Vagina (tissue), 2 donors: ENCODE results near the gene PRSS33. TPM values are rescaled to one million over a fixed set of nuclear protein-coding genes. Genes with fewer than 3 reads are reported as not detected.

Experiments
- DNase-seq, 2 donors: peaks; one replicate each; pipeline ENCODE4 v3.0.0-alpha.2; 2017; ENCODE audit errors: extremely low spot score in 2 of 2
- H3K27ac ChIP-seq: fragments of 200-600 bp; sonication (generic); one replicate; pipeline ENCODE4 v1.5.1; 2019
- H3K27me3 ChIP-seq: fragments of 200-600 bp; sonication (generic); one replicate; pipeline ENCODE4 v1.5.1; 2019
- H3K36me3 ChIP-seq, 2 donors: fragments of 200-600 bp; sonication (generic); one replicate each; pipeline ENCODE4 v1.5.1; 2017 to 2019
- H3K4me1 ChIP-seq: fragments of 200-600 bp; sonication (generic); one replicate; pipeline ENCODE4 v1.5.1; 2019
- H3K4me3 ChIP-seq, 2 donors: fragments of 200-600 bp; sonication (generic); 1 replicate in 1 of 2; 2 replicates in 1 of 2; pipeline ENCODE4 v1.5.1; 2016 to 2019
- H3K9me3 ChIP-seq: fragments of 200-600 bp; sonication (generic); one replicate; pipeline ENCODE4 v1.5.1; 2019
- POLR2A ChIP-seq, 2 donors: fragments of 450-650 bp; IDR thresholded peaks; one replicate each; pipeline ENCODE4 v1.6.1; 2017; ENCODE audit warnings: antibody characterized with exemption in 2 of 2, mild to moderate bottlenecking in 2 of 2, moderate library complexity in 2 of 2
- POLR2AphosphoS5 ChIP-seq, 2 donors: sonication (generic); formaldehyde crosslinking; IDR thresholded peaks; one replicate each; pipeline ENCODE4 v1.9.0; 2017; ENCODE audit warnings: antibody characterized with exemption in 2 of 2, mild to moderate bottlenecking in 2 of 2, low read depth in 1 of 2; ENCODE audit not compliant: insufficient read depth in 1 of 2
- intact Hi-C: fragments of 100-400 bp; cut with DNase I; formaldehyde crosslinking; loops from one replicate; pipeline ENCODE4 v1.15.1; 2023
- small RNA-seq: library from RNA; depleted of rRNA; stranded (forward); fragments of <200 nt; gene quantifications from one replicate; pipeline ENCODE3, GENCODE V24; 2016
- total RNA-seq: library from RNA; depleted of rRNA; stranded (reverse); fragments of >200 nt; gene quantifications from one replicate; pipeline ENCODE4 v1.2.3, GENCODE V29; 2016
- TF ChIP-seq, protein P1 (sequence below), 3 experiments: fragments of 450-650 bp in 2 of 3; fragments of 200-600 bp in 1 of 3; sonication (generic) in 1 of 3; IDR thresholded peaks; one replicate each; pipeline ENCODE4 v1.5.1; 2017 to 2019; ENCODE audit warnings: antibody characterized with exemption in 3 of 3, mild to moderate bottlenecking in 2 of 3, moderate library complexity in 2 of 3

The PRSS33 gene
- total RNA-seq, 1 donor from 2014 or later, result not detected

GRCh38 chr16:2737238-2737605, 50.1 kb downstream of the PRSS33 start:
- Histone ChIP-seq H3K9me3 (no peaks in the 10 kb centered on the region), H3K27ac (no peak overlapping the region), H3K4me1 (no peaks in the 10 kb centered on the region), H3K36me3 (no peaks in the 10 kb centered on the region), H3K27me3 (no peaks in the 10 kb centered on the region), H3K4me3 (no peak overlapping the region)
- intact Hi-C loops, result no loop called here
- TF ChIP-seq, protein P1, sequence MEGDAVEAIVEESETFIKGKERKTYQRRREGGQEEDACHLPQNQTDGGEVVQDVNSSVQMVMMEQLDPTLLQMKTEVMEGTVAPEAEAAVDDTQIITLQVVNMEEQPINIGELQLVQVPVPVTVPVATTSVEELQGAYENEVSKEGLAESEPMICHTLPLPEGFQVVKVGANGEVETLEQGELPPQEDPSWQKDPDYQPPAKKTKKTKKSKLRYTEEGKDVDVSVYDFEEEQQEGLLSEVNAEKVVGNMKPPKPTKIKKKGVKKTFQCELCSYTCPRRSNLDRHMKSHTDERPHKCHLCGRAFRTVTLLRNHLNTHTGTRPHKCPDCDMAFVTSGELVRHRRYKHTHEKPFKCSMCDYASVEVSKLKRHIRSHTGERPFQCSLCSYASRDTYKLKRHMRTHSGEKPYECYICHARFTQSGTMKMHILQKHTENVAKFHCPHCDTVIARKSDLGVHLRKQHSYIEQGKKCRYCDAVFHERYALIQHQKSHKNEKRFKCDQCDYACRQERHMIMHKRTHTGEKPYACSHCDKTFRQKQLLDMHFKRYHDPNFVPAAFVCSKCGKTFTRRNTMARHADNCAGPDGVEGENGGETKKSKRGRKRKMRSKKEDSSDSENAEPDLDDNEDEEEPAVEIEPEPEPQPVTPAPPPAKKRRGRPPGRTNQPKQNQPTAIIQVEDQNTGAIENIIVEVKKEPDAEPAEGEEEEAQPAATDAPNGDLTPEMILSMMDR (IDR thresholded peaks at IDR 0.05), result no peak
- TF ChIP-seq POLR2A (IDR thresholded peaks at IDR 0.05) (no peak), POLR2AphosphoS5 (IDR thresholded peaks at IDR 0.05; ENCODE audit: insufficient read depth in 1 of 2, low read depth in 1 of 2) (no peak)
- no peak for DNase-seq

GRCh38 chr16:2736476-2737237, 50.7 kb downstream of the PRSS33 start:
- intact Hi-C loops, result no loop called here
- Histone ChIP-seq H3K4me3 (no peak overlapping the region), H3K27me3 (no peaks in the 10 kb centered on the region), H3K27ac (no peak overlapping the region), H3K36me3 (no peaks in the 10 kb centered on the region), H3K9me3 (no peaks in the 10 kb centered on the region), H3K4me1 (no peaks in the 10 kb centered on the region)
- TF ChIP-seq, protein P1 (IDR thresholded peaks at IDR 0.05), result no peak
- TF ChIP-seq POLR2A (IDR thresholded peaks at IDR 0.05) (no peak), POLR2AphosphoS5 (IDR thresholded peaks at IDR 0.05; ENCODE audit: insufficient read depth in 1 of 2, low read depth in 1 of 2) (no peak)
- no peak for DNase-seq

- Histone ChIP-seq H3K9me3 (no peaks in the 10 kb centered on the region), H3K36me3 (no peaks in the 10 kb centered on the region), H3K4me1 (no peaks in the 10 kb centered on the region), H3K27me3 (no peaks in the 10 kb centered on the region), H3K4me3 (no peak overlapping the region), H3K27ac (no peak overlapping the region)
- TF ChIP-seq POLR2A (IDR thresholded peaks at IDR 0.05), result no peak
- no peak for TF ChIP-seq POLR2AphosphoS5 (IDR thresholded peaks at IDR 0.05; ENCODE audit: insufficient read depth in 1 of 2, low read depth in 1 of 2)
- TF ChIP-seq, protein P1 (IDR thresholded peaks at IDR 0.05), result no peak
- no peak for DNase-seq
- intact Hi-C loops, result no loop called here
Measured at GRCh38 chr16:2734844-2735515, 52.4 kb downstream of the PRSS33 start.

Small RNA genes within 50 kb of the gene (small RNA-seq; reads per million reads assigned to genes)
- gene SNORA3C, result not detected

Other genes starting within 250 kb of the PRSS33 start
- gene PDPK1, start 249.5 kb downstream of the PRSS33 start, total RNA-seq, result 29.2 TPM
- gene KCTD5, start 105.0 kb downstream of the PRSS33 start, total RNA-seq, result 19.4 TPM
- gene PRSS27, start 67.3 kb downstream of the PRSS33 start, total RNA-seq, result 61.6 TPM
- gene SRRM2, start 34.9 kb downstream of the PRSS33 start, total RNA-seq, result 534 TPM
- gene ELOB, start 10.3 kb downstream of the PRSS33 start, total RNA-seq, result 530 TPM
- gene PRSS41, start 10.9 kb upstream of the PRSS33 start, total RNA-seq, result not detected
- gene PRSS21, start 29.7 kb upstream of the PRSS33 start, total RNA-seq, result not detected
- 11.3 TPM for gene ZG16B, start 42.7 kb upstream of the PRSS33 start, total RNA-seq
- gene PRSS22, start 70.6 kb upstream of the PRSS33 start, total RNA-seq, result 38.8 TPM
- 65.1 TPM for gene FLYWCH2, start 95.7 kb upstream of the PRSS33 start, total RNA-seq
- gene FLYWCH1, start 124.4 kb upstream of the PRSS33 start, total RNA-seq, result 32.9 TPM
- gene KREMEN2, start 176.7 kb upstream of the PRSS33 start, total RNA-seq, result not detected
- gene PAQR4, start 181.8 kb upstream of the PRSS33 start, total RNA-seq, result 2.7 TPM
- 6.9 TPM for gene PKMYT1, start 192.9 kb upstream of the PRSS33 start, total RNA-seq
- not detected for gene CLDN9, start 225.4 kb upstream of the PRSS33 start, total RNA-seq
- gene CLDN6, start 230.6 kb upstream of the PRSS33 start, total RNA-seq, result not detected
- 12.3 TPM for gene TNFRSF12A, start 232.8 kb upstream of the PRSS33 start, total RNA-seq
- 39.0 TPM for gene HCFC1R1, start 236.4 kb upstream of the PRSS33 start, total RNA-seq
- gene THOC6, start 236.5 kb upstream of the PRSS33 start, total RNA-seq, result 22.6 TPM
- gene BICDL2, start 249.4 kb upstream of the PRSS33 start, total RNA-seq, result 52.5 TPM